NCI-H510A (cell line): ENCODE results near the gene FBXO39.
"Not testable (repeated sequence)": the region's sequence is repeated elsewhere in the genome, so short reads cannot be mapped to it uniquely, and the experiment has no call there.

Experiments used
- DNase-seq: peaks from one replicate; lab custom pipeline; 2025; lab: John Stamatoyannopoulos, UW

Gene FBXO39

GRCh38 chr17:6793748-6794493, 17.9 kb downstream of the FBXO39 start:
- DNase-seq, result no peak

GRCh38 chr17:6796017-6796886, 20.2 kb downstream of the FBXO39 start:
- no peak for DNase-seq

- no peak for DNase-seq
Measured at GRCh38 chr17:6796887-6797490, 21.0 kb downstream of the FBXO39 start.

GRCh38 chr17:6797718-6798351, 21.8 kb downstream of the FBXO39 start:
- DNase-seq, result no peak

- DNase-seq, result no peak
Measured at GRCh38 chr17:6799738-6800137, 23.7 kb downstream of the FBXO39 start.

- DNase-seq, result no peak
Measured at GRCh38 chr17:6800422-6801027, 24.5 kb downstream of the FBXO39 start.

- no peak for DNase-seq
Measured at GRCh38 chr17:6811510-6811909, 35.5 kb downstream of the FBXO39 start.

GRCh38 chr17:6812295-6812694, 36.3 kb downstream of the FBXO39 start:
- no peak for DNase-seq

GRCh38 chr17:6815775-6816174, 39.8 kb downstream of the FBXO39 start:
- no peak for DNase-seq

GRCh38 chr17:6816368-6816767, 40.4 kb downstream of the FBXO39 start:
- not testable (repeated sequence) for DNase-seq

GRCh38 chr17:6818938-6819337, 42.9 kb downstream of the FBXO39 start:
- no peak for DNase-seq

- DNase-seq, result no peak
Measured at GRCh38 chr17:6823011-6823442, 47.0 kb downstream of the FBXO39 start.

- no peak for DNase-seq
Measured at GRCh38 chr17:6830383-6830986, 54.5 kb downstream of the FBXO39 start.

GRCh38 chr17:6831661-6832263, 55.7 kb downstream of the FBXO39 start, which contains the start of gene TEKT1:
Gene TEKT1 (minus strand): TSS chr17:6831729. CDS start chr17:6830376, 1,353 bp downstream.
- no peak for DNase-seq
